Muscle of leg (tissue), 11 donors: Measurements from ENCODE around the gene RASAL2. TPM values are rescaled to one million over a fixed set of nuclear protein-coding genes. Genes with fewer than 3 reads are reported as not detected.

Experiments
- DNase-seq: peaks from one replicate; pipeline ENCODE4 v3.0.0; 2013
- H3K27ac ChIP-seq: one replicate; pipeline ENCODE4 v1.5.1; 2013; ENCODE audit warnings: mild to moderate bottlenecking, low read length, control low read depth
- H3K27me3 ChIP-seq: one replicate; pipeline ENCODE4 v1.6.1; 2013; ENCODE audit warnings: low read length; ENCODE audit not compliant: control insufficient read depth, insufficient read depth
- H3K36me3 ChIP-seq: one replicate; pipeline ENCODE4 v1.6.1; 2013; ENCODE audit warnings: low read length; ENCODE audit not compliant: control insufficient read depth, insufficient read depth
- H3K4me1 ChIP-seq: one replicate; pipeline ENCODE4 v1.6.1; 2013; ENCODE audit warnings: low read length; ENCODE audit not compliant: control insufficient read depth, insufficient read depth
- H3K4me3 ChIP-seq: one replicate; pipeline ENCODE4 v1.5.1; 2013; ENCODE audit warnings: low read length, control low read depth
- H3K9me3 ChIP-seq: replicated peaks from 2 replicates; pipeline ENCODE4 v1.6.1; 2013; ENCODE audit warnings: low read depth, low read length; ENCODE audit not compliant: control insufficient read depth
- whole genome bisulfite sequencing: methylation state at CpG from one replicate; pipeline ENCODE4 v1.1.5; 2013; ENCODE audit warnings: missing lambda C conversion rate; ENCODE audit not compliant: insufficient coverage; 5-methylcytosine and 5-hydroxymethylcytosine counted together
- polyA plus RNA-seq, 8 donors: library from polyadenylated mRNA; unstranded; fragments of 120-200 nt; gene quantifications; one replicate each; pipeline versions ENCODE4 v1.2.1 to v1.2.3, GENCODE V29; 2013; ENCODE audit warnings: inconsistent platforms in 1 of 8, low replicate concordance in 1 of 8; ENCODE audit not compliant: insufficient read length in 8 of 8, insufficient read depth in 1 of 8
- total RNA-seq: library from RNA; stranded (reverse); fragments of 120-200 nt; gene quantifications from one replicate; pipeline ENCODE4 v1.2.4, GENCODE V29; 2013

RASAL2 gene
- total and polyA plus RNA-seq, 9 donors, result 8.5 to 16.7 (median 13.1) TPM

DNA sequence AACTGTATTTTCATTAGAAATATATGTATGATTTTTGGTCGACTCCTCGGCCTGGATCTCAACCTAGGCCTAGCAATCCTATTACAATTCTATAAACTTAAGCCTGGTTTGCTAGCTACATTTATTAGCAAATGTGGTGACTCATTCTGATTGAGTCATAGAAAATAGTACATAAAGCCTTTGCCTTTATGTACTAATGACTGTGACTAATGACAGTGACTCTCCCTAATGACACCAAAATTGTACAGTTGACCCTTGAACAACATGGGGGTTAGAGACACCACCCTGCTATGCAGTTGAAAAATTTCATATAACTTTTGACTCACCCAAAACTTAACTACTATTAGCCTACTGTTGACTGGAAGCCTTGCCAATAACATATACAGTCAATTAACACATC, 324.0 kb downstream of the RASAL2 start:
- no peaks in the 10 kb centered on the region for H3K27me3 ChIP-seq
- no peak overlapping the region for H3K4me3 ChIP-seq
- H3K9me3 ChIP-seq, result peaks cover 2% of the 10 kb centered on the region
- DNase-seq, result no peak
- H3K4me1 ChIP-seq, result no peaks in the 10 kb centered on the region
- no CpG with 5 or more reads among the region's 2 CpGs for WGBS
- no peak overlapping the region for H3K27ac ChIP-seq
- H3K36me3 ChIP-seq, result no peaks in the 10 kb centered on the region

DNA sequence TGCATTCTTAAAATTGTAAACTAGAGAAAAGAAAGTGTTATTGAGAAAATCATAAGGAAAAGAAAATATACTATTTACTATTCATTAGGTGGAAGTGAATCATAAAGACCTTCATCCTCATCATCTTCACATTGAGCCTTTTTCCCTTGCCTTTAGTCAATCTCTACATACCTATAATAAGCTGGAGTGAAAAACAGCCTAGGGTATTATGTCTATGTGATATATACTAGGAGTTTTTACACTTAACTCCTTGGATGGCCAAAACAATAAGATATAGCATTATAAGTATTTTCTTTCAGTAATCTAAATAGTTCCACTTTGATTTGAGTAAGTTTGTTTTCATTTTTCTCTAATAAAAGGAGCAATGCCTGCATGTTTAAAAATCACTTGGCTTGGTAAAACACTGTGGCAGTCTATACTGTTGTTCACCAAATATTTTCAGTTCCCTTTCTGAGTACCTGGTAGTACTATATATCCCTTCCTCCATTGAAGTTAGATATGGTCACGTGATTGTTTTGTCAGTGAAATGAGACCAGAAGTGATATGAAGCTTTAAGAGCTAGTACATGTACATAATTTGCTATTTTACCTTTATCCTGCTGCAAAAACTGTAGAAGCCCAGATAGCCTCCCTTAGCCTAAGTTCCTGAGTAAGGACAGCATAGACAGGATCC, 324.5 kb downstream of the RASAL2 start:
- WGBS, result no CpG with 5 or more reads among the region's 1 CpG
- H3K27ac ChIP-seq, result no peak overlapping the region
- peaks cover 2% of the 10 kb centered on the region for H3K9me3 ChIP-seq
- no peak for DNase-seq
- H3K36me3 ChIP-seq, result no peaks in the 10 kb centered on the region
- H3K4me3 ChIP-seq, result no peak overlapping the region
- H3K4me1 ChIP-seq, result no peaks in the 10 kb centered on the region
- H3K27me3 ChIP-seq, result no peaks in the 10 kb centered on the region

DNA sequence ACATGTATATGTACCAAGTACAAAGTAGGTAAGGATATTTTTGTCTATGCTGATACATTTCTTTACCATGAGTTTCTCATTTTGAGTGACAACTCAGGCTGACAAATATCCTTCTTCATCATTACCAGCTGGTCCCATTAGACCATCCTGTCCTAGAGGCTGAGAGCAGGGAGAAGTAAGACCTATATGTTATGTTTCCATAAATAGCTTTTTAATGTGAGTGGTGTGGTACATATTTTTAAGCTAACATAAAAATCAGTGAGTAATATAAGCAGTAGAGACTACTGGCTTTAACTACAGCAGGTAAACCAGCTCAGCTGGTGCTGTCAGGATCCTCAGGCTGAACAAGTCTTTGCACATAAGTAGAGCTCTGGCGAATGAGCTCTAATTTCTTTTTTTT, 340.5 kb downstream of the RASAL2 start:
- no CpG with 5 or more reads among the region's 1 CpG for WGBS
- Histone ChIP-seq H3K9me3 (no peaks in the 10 kb centered on the region), H3K4me1 (no peaks in the 10 kb centered on the region), H3K27ac (no peak overlapping the region), H3K36me3 (no peaks in the 10 kb centered on the region), H3K4me3 (no peak overlapping the region), H3K27me3 (no peaks in the 10 kb centered on the region)
- DNase-seq, result no peak

DNA sequence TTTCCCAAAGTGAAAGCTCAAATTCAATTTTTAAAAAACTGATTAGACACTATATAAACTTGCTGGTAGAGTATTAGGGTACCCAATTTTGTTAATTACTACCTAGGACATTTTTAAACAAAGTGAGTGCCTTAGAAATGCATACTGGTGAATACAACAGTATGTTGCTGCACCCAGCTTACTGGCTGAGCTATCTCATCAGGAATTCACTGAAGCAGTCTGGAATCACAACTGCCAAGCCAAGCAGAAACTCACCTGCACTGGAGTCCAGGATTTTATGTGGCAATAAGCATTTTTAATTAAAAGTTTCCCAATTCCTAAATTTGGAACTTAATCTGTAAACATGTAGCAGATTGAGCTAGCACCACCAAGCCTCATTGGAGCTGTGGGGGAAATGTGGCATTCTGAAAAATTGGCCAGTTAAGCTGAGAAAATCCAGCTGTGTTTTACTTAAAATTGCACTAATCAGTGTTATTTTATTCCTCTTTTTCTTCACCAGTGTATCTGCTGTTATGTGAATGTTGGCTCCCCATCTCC, 341.1 kb downstream of the RASAL2 start:
- DNase-seq, result no peak
- Histone ChIP-seq H3K27ac (no peak overlapping the region), H3K27me3 (no peaks in the 10 kb centered on the region), H3K4me3 (no peak overlapping the region), H3K4me1 (no peaks in the 10 kb centered on the region), H3K36me3 (no peaks in the 10 kb centered on the region), H3K9me3 (no peaks in the 10 kb centered on the region)

DNA sequence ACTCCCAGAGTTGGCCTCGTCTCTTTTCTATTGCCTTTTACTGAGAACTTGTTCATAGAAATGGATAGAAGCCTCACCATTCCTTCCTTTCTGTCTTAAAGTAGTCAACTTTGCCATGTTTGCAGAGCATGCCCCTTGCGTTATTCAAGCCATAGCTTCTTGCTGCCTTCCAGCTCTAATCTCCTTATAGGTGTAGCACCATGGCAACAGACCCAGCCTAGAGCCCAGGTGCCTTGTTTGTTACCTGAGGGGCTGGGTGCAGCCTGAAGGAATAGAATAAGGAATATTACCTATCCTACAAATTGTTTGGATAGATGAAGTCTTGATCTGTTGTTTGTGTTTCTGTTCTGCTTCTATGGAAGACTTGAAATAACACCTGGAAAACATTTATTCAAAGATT, 343.0 kb downstream of the RASAL2 start:
- no CpG with 5 or more reads among the region's 2 CpGs for WGBS
- H3K27ac ChIP-seq, result no peak overlapping the region
- H3K36me3 ChIP-seq, result peaks cover 2% of the 10 kb centered on the region
- H3K9me3 ChIP-seq, result no peaks in the 10 kb centered on the region
- H3K4me3 ChIP-seq, result no peak overlapping the region
- H3K27me3 ChIP-seq, result no peaks in the 10 kb centered on the region
- H3K4me1 ChIP-seq, result no peaks in the 10 kb centered on the region
- no peak for DNase-seq

DNA sequence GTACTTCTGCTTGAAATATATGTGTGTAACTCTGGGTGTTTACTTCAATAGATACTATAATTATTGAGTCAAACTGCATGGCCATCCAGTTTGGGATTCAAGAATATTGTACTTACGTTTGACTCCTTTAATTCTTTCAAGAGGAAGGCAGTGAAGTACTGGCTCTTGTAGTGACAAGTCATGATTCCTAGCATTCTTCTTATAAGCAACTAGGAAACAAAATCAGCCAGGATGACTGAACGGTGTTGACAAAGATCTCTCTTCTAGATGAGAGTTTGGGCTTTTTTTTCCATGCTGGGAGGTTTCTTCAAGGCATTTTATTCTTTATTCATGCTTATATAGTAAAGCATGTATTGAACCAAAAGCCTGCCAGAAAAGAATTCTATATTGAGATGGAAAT, 344.5 kb downstream of the RASAL2 start:
- Histone ChIP-seq H3K4me3 (no peak overlapping the region), H3K27ac (no peak overlapping the region), H3K9me3 (no peaks in the 10 kb centered on the region), H3K4me1 (no peaks in the 10 kb centered on the region), H3K36me3 (peaks cover 9% of the 10 kb centered on the region), H3K27me3 (no peaks in the 10 kb centered on the region)
- DNase-seq, result no peak
- WGBS, result no CpG with 5 or more reads among the region's 2 CpGs

DNA sequence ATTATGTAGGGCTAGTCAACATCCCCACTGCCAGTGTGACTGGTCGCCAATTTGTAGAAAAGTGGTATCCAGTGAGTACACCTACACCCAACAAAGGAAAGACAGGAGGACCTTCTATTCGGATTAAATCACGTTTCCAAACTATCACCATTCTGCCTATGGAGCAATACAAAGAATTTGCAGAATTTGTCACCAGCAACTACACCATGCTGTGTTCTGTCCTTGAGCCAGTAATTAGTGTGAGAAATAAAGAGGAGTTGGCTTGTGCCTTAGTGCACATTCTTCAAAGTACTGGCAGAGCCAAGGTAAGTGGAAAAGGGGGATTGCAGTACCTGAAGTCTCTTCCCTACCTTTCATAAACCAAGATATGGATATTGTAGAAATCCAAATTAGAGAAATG, 349.0 kb downstream of the RASAL2 start:
- no peak overlapping the region for H3K4me3 ChIP-seq
- no CpG with 5 or more reads among the region's 3 CpGs for WGBS
- no peaks in the 10 kb centered on the region for H3K4me1 ChIP-seq
- H3K36me3 ChIP-seq, result peaks cover 9% of the 10 kb centered on the region
- H3K9me3 ChIP-seq, result no peaks in the 10 kb centered on the region
- DNase-seq, result no peak
- H3K27ac ChIP-seq, result no peak overlapping the region
- no peaks in the 10 kb centered on the region for H3K27me3 ChIP-seq

DNA sequence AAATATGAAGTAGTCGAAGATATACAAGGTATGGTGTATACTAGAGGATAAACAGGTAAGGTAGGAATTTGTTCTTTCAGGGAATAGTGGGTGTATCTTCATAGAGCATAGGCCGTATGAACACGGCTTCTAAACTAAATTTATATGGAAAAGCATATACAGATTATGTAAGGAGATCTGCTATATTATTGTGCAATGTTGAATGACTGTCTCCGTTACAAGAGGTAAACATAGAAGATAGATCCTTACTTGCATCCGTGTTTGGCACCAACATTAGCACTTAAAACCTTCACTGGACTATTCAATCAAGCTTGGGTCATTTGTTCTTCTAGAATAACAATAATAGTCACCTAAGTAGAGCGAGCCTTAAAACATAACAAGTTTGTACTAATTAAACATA, 357.0 kb downstream of the RASAL2 start:
- Histone ChIP-seq H3K4me3 (no peak overlapping the region), H3K36me3 (peaks cover 6% of the 10 kb centered on the region), H3K27ac (no peak overlapping the region), H3K9me3 (no peaks in the 10 kb centered on the region), H3K27me3 (no peaks in the 10 kb centered on the region), H3K4me1 (no peaks in the 10 kb centered on the region)
- WGBS, result no CpG with 5 or more reads among the region's 6 CpGs
- DNase-seq, result no peak

DNA sequence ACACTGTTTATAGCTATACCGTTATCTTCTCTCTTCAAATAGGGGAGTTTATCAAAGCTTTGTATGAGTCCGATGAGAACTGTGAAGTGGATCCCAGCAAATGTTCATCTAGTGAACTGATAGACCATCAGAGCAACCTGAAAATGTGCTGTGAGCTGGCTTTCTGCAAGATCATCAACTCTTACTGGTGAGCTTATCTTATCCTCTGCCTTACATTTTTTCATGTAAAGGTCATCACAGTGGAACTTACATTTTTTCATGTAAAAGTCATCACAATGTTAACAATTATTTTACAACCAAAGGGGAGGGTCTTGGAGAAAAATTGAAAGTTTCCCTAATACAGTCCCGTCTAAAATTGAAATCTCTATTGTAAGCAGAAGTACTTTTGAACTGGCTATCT, 357.6 kb downstream of the RASAL2 start:
- Histone ChIP-seq H3K27me3 (no peaks in the 10 kb centered on the region), H3K4me1 (no peaks in the 10 kb centered on the region), H3K9me3 (no peaks in the 10 kb centered on the region), H3K36me3 (peaks cover 7% of the 10 kb centered on the region), H3K4me3 (no peak overlapping the region), H3K27ac (no peak overlapping the region)
- no CpG with 5 or more reads among the region's 3 CpGs for WGBS
- no peak for DNase-seq

DNA sequence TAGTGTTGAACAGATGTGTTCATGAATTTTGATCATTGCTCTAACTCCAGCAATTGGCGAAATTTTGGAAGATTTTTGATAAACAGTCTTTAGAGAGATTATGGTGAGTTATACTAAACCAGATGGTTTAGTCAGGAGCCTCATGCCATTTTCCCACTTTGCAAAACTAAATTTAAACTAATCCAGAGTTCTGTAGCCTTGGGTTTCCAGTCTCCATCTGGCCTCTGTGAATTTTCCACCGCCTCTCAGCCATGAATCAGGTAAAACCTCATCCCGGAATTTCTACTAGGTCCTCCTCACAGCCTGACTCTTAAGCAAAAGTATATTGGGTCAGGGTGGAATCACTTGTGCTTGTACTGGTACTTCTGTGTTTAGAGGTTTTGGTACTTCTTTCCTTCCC, 358.1 kb downstream of the RASAL2 start:
- H3K27me3 ChIP-seq, result no peaks in the 10 kb centered on the region
- peaks cover 9% of the 10 kb centered on the region for H3K36me3 ChIP-seq
- no peak for DNase-seq
- H3K9me3 ChIP-seq, result no peaks in the 10 kb centered on the region
- no peaks in the 10 kb centered on the region for H3K4me1 ChIP-seq
- WGBS, result no CpG with 5 or more reads among the region's 3 CpGs
- H3K27ac ChIP-seq, result no peak overlapping the region
- no peak overlapping the region for H3K4me3 ChIP-seq

DNA sequence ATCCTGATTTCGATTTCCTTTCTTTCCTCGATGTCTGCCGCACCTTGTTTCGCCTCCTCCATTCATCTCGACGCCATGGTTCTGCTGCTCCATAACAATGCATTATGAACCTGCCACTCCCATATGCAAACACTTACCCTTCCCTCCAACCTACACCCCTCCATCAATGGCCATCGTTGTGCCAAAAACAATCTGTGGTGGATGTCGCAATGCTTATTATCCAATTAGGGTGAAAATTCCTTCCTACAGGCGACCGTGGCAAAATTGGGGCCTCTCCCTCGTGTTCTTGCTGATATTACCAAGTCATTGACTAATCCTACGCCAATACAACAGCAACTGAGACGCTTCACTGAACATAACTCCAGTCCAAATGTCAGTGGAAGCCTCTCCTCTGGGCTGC, 362.6 kb downstream of the RASAL2 start:
- no peaks in the 10 kb centered on the region for H3K4me1 ChIP-seq
- 93% methylated on average over 8 of the region's 13 CpGs for WGBS
- H3K27me3 ChIP-seq, result no peaks in the 10 kb centered on the region
- no peaks in the 10 kb centered on the region for H3K9me3 ChIP-seq
- H3K4me3 ChIP-seq, result no peak overlapping the region
- DNase-seq, result no peak
- H3K27ac ChIP-seq, result no peak overlapping the region
- H3K36me3 ChIP-seq, result peaks cover 17% of the 10 kb centered on the region
